Hepatocyte (in vitro differentiated cells): Measurements from ENCODE around the gene NFIA. TPM values are rescaled to one million over a fixed set of nuclear protein-coding genes. Genes with fewer than 3 reads are reported as not detected.
"Not testable (repeated sequence)": the region's sequence is repeated elsewhere in the genome, so short reads cannot be mapped to it uniquely, and the experiment has no call there.

Experiments
- DNase-seq: peaks from one replicate; pipeline ENCODE4 v3.0.0-alpha.2; 2016; ENCODE audit warnings: low spot score
- H2AFZ ChIP-seq: fragments of 200-600 bp; sonication (generic); 2 replicates; pipeline ENCODE4 v1.6.0; 2016; ENCODE audit warnings: antibody characterized with exemption, mild to moderate bottlenecking
- H3K27ac ChIP-seq: fragments of 200-600 bp; sonication (generic); 2 replicates; pipeline ENCODE4 v1.5.1; 2016; ENCODE audit warnings: mild to moderate bottlenecking
- H3K27me3 ChIP-seq: fragments of 200-600 bp; sonication (generic); 2 replicates; pipeline ENCODE4 v1.6.1; 2016
- H3K36me3 ChIP-seq: fragments of 200-600 bp; sonication (generic); replicated peaks from 2 replicates; pipeline ENCODE4 v1.5.1; 2016; ENCODE audit warnings: low read depth; ENCODE audit not compliant: insufficient read depth
- H3K4me1 ChIP-seq: fragments of 200-600 bp; sonication (generic); 2 replicates; pipeline ENCODE4 v1.5.1; 2016; ENCODE audit warnings: mild to moderate bottlenecking, moderate library complexity; ENCODE audit not compliant: insufficient read depth
- H3K4me2 ChIP-seq: fragments of 200-600 bp; sonication (generic); 2 replicates; pipeline ENCODE4 v1.6.0; 2016
- H3K4me3 ChIP-seq: fragments of 200-600 bp; sonication (generic); 2 replicates; pipeline ENCODE4 v1.5.1; 2016; ENCODE audit warnings: mild to moderate bottlenecking
- H3K79me2 ChIP-seq: fragments of 200-600 bp; sonication (generic); 2 replicates; pipeline ENCODE4 v1.6.0; 2017; ENCODE audit warnings: mild to moderate bottlenecking
- H3K9me2 ChIP-seq: fragments of 200-600 bp; sonication (generic); replicated peaks from 2 replicates; pipeline ENCODE4 v1.6.0; 2017; ENCODE audit warnings: mild to moderate bottlenecking; ENCODE audit not compliant: insufficient read depth
- H3K9me3 ChIP-seq: fragments of 200-600 bp; sonication (generic); 2 replicates; pipeline ENCODE4 v1.5.1; 2016; ENCODE audit warnings: low read depth, mild to moderate bottlenecking
- H4K20me1 ChIP-seq: fragments of 200-600 bp; sonication (generic); 2 replicates; pipeline ENCODE4 v1.6.0; 2016; ENCODE audit warnings: mild to moderate bottlenecking; ENCODE audit not compliant: insufficient read depth, poor library complexity, severe bottlenecking
- CTCF ChIP-seq: fragments of 200-600 bp; sonication (generic); IDR thresholded peaks from 2 replicates; pipeline ENCODE4 v1.5.1; 2016; ENCODE audit warnings: antibody characterized with exemption, mild to moderate bottlenecking; ENCODE audit not compliant: poor library complexity
- EZH2 ChIP-seq: fragments of 200-600 bp; sonication (generic); IDR thresholded peaks from 2 replicates; pipeline ENCODE4 v1.6.1; 2016; ENCODE audit warnings: antibody characterized with exemption, mild to moderate bottlenecking, borderline replicate concordance
- EZH2phosphoT487 ChIP-seq: fragments of 200-600 bp; sonication (generic); IDR thresholded peaks from one replicate; pipeline ENCODE4 v1.6.1; 2018; ENCODE audit warnings: antibody characterized with exemption, mild to moderate bottlenecking, low read depth, moderate library complexity; ENCODE audit not compliant: unreplicated experiment, severe bottlenecking
- WGBS: methylation state at CpG from one replicate; pipeline ENCODE4 v1.1.6; 2016; ENCODE audit warnings: low lambda C conversion rate; ENCODE audit errors: missing lambda C conversion rate; 5-methylcytosine and 5-hydroxymethylcytosine counted together
- polyA plus RNA-seq: library from polyadenylated mRNA; unstranded; fragments of >200 nt; fragmentation: Nextera tagmentation; extraction: Ambion mirVana; gene quantifications from 2 replicates; pipeline ENCODE4 v1.2.1, GENCODE V29; 2016
- total RNA-seq: library from RNA; depleted of rRNA; stranded (reverse); fragments of >200 nt; gene quantifications from 2 replicates; pipeline ENCODE4 v1.2.3, GENCODE V29; 2014

The NFIA gene
- total and polyA plus RNA-seq, 2 experiments from 2014 or later = 15.1 to 18.2 TPM

- Histone ChIP-seq H4K20me1 (no peaks in the 10 kb centered on the region), H3K4me1 (no peaks in the 10 kb centered on the region), H3K27ac (no peak overlapping the region), H3K9me2 (no peaks in the 10 kb centered on the region), H3K4me2 (no peak overlapping the region), H3K36me3 (no peaks in the 10 kb centered on the region), H2AFZ (no peak overlapping the region), H3K4me3 (no peak overlapping the region), H3K27me3 (no peaks in the 10 kb centered on the region), H3K9me3 (no peaks in the 10 kb centered on the region), H3K79me2 (peaks cover 3% of the 10 kb centered on the region)
- no peak for DNase-seq
- 88% methylated on average over 7 of the region's 7 CpGs for WGBS
- TF ChIP-seq EZH2phosphoT487 (no peak), CTCF (no peak), EZH2 (no peak)
These were observed 194.8 kb downstream of the NFIA start for GRCh38 chr1:61277121-61277690.

GRCh38 chr1:61278503-61278902 lies 196.1 kb downstream of the NFIA start:
- not testable (repeated sequence) for DNase-seq, H3K4me3 ChIP-seq, H4K20me1 ChIP-seq, H2AFZ ChIP-seq, H3K9me3 ChIP-seq, H3K4me2 ChIP-seq, H3K27me3 ChIP-seq, H3K79me2 ChIP-seq, H3K4me1 ChIP-seq, H3K9me2 ChIP-seq, H3K36me3 ChIP-seq, H3K27ac ChIP-seq
- WGBS = 98% methylated on average over 8 of the region's 8 CpGs

- no peaks in the 10 kb centered on the region for H3K9me3 ChIP-seq
- H3K4me1 ChIP-seq = no peaks in the 10 kb centered on the region
- 85% methylated on average over 1 of the region's 1 CpG for WGBS
- H4K20me1 ChIP-seq = no peaks in the 10 kb centered on the region
- no peaks in the 10 kb centered on the region for H3K27me3 ChIP-seq
- H3K4me2 ChIP-seq = no peak overlapping the region
- H3K36me3 ChIP-seq = no peaks in the 10 kb centered on the region
- no peak overlapping the region for H3K4me3 ChIP-seq
- H3K9me2 ChIP-seq = no peaks in the 10 kb centered on the region
- no peak for TF ChIP-seq EZH2
- no peak for TF ChIP-seq EZH2phosphoT487
- peaks cover 3% of the 10 kb centered on the region for H3K79me2 ChIP-seq
- H2AFZ ChIP-seq = no peak overlapping the region
- no peak overlapping the region for H3K27ac ChIP-seq
- DNase-seq = no peak
These were observed 196.6 kb downstream of the NFIA start for GRCh38 chr1:61278966-61279365.

GRCh38 chr1:61279570-61279969 lies 197.2 kb downstream of the NFIA start:
- no peak for DNase-seq
- H3K27me3 ChIP-seq = no peaks in the 10 kb centered on the region
- no peaks in the 10 kb centered on the region for H4K20me1 ChIP-seq
- no peaks in the 10 kb centered on the region for H3K9me3 ChIP-seq
- H3K4me1 ChIP-seq = no peaks in the 10 kb centered on the region
- no peak for TF ChIP-seq EZH2
- no peak for TF ChIP-seq CTCF
- TF ChIP-seq EZH2phosphoT487 = no peak
- H3K4me2 ChIP-seq = no peak overlapping the region
- H3K36me3 ChIP-seq = no peaks in the 10 kb centered on the region
- H2AFZ ChIP-seq = no peak overlapping the region
- H3K27ac ChIP-seq = no peak overlapping the region
- peaks cover 3% of the 10 kb centered on the region for H3K79me2 ChIP-seq
- H3K9me2 ChIP-seq = no peaks in the 10 kb centered on the region
- WGBS = 75% methylated on average over 4 of the region's 4 CpGs
- no peak overlapping the region for H3K4me3 ChIP-seq
